Stomach smooth muscle (tissue), 2 donors: ENCODE data around the gene NAV2.
"Not testable (repeated sequence)": the region's sequence is repeated elsewhere in the genome, so short reads cannot be mapped to it uniquely, and the experiment has no call there.

Source experiments
- H3K27ac ChIP-seq: one replicate; pipeline ENCODE4 v1.7.0; 2013; ENCODE audit warnings: mild to moderate bottlenecking, low read length, inconsistent platforms
- H3K27me3 ChIP-seq, 2 donors: one replicate each; pipeline ENCODE4 v1.7.0; 2013; ENCODE audit warnings: low read length in 2 of 2; ENCODE audit not compliant: insufficient read depth in 2 of 2, control insufficient read depth in 1 of 2
- H3K36me3 ChIP-seq, 2 donors: one replicate each; pipeline ENCODE4 v1.7.0; 2013; ENCODE audit warnings: low read length in 2 of 2; ENCODE audit not compliant: control insufficient read depth in 2 of 2, insufficient read depth in 2 of 2
- H3K4me1 ChIP-seq: one replicate; pipeline ENCODE4 v1.7.0; 2013; ENCODE audit warnings: low read length; ENCODE audit not compliant: control insufficient read depth, insufficient read depth
- H3K4me3 ChIP-seq, 2 donors: one replicate each; pipeline ENCODE4 v1.7.0; 2013; ENCODE audit warnings: low read length in 2 of 2
- H3K9ac ChIP-seq, 2 donors: one replicate each; pipeline ENCODE4 v1.7.0; 2013; ENCODE audit warnings: low read length in 2 of 2, mild to moderate bottlenecking in 1 of 2
- H3K9me3 ChIP-seq, 2 donors: one replicate each; pipeline ENCODE4 v1.7.0; 2013; ENCODE audit warnings: low read length in 2 of 2; ENCODE audit not compliant: control insufficient read depth in 2 of 2
- donor health status: healthy.
- donor health status: Pancreatic carcinoma.

The NAV2 gene

GRCh38 chr11:20114588-20114987 lies 402.0 kb downstream of the NAV2 start:
- Histone ChIP-seq H3K27me3 (no peaks in the 10 kb centered on the region), H3K36me3 (peaks cover 30 to 40% of the 10 kb centered on the region in 2 donors), H3K4me3 (no peak overlapping the region), H3K4me1 (peaks cover 35% of the 10 kb centered on the region), H3K27ac (no peak overlapping the region), H3K9ac (no peak overlapping the region), H3K9me3 (no peaks in the 10 kb centered on the region)

DNA sequence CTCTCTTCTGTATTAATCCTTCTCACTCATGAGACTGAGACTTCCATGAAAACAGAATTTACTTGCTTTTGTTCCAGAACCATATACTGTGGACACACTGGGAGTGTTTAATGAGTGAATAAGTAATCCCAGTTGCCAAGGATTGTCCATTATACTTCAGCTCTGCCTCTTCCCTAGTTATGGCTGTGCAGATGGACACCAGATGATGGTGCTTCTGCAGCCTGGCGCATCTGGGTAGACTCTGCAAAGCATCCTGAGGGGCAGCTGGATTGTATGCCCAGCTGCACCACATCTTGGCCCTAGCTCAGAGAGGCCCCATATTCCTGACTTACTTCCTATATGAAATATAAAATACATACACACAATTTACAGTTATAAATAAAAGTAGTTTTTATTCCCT lies 404.2 kb downstream of the NAV2 start:
- peaks cover 18% of the 10 kb centered on the region for H3K4me1 ChIP-seq
- H3K9me3 ChIP-seq = no peaks in the 10 kb centered on the region
- H3K27me3 ChIP-seq = no peaks in the 10 kb centered on the region
- H3K4me3 ChIP-seq = no peak overlapping the region
- H3K27ac ChIP-seq = peak overlapping the region; percentile 0
- peaks cover 32 to 37% of the 10 kb centered on the region in 2 donors for H3K36me3 ChIP-seq
- H3K9ac ChIP-seq = no peak overlapping the region

DNA sequence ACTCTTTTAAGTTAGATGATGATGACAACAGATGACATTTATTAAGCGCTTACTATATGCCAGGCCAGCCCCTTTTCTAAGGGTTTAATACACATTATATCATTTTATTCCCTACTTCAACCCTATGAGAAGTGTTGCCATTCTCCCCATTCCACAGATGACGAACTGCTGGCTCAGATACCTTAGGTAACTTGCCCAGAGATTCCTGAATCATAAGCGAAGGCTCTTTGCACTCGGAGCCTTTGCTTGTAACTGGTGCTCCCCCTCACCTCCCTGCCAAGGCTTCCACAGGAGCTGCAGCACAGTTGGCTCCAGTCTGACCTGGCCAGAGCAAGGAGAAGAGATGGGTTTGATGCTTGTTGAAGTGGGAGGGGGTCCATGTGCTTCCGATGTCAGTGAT lies 404.7 kb downstream of the NAV2 start:
- H3K4me1 ChIP-seq = peaks cover 13% of the 10 kb centered on the region
- peak overlapping the region; percentile 0 for H3K27ac ChIP-seq
- H3K9me3 ChIP-seq = no peaks in the 10 kb centered on the region
- H3K36me3 ChIP-seq = peaks cover 33 to 37% of the 10 kb centered on the region in 2 donors
- no peaks in the 10 kb centered on the region for H3K27me3 ChIP-seq
- H3K4me3 ChIP-seq = no peak overlapping the region
- no peak overlapping the region for H3K9ac ChIP-seq

- no peak overlapping the region for H3K27ac ChIP-seq
- no peaks in the 10 kb centered on the region for H3K27me3 ChIP-seq
- H3K4me3 ChIP-seq = no peak overlapping the region
- H3K9ac ChIP-seq = no peak overlapping the region
- H3K36me3 ChIP-seq = peaks cover 33 to 37% of the 10 kb centered on the region in 2 donors
- peaks cover 4% of the 10 kb centered on the region for H3K4me1 ChIP-seq
- no peaks in the 10 kb centered on the region for H3K9me3 ChIP-seq
Observed at GRCh38 chr11:20118209-20118608, 405.6 kb downstream of the NAV2 start.

DNA sequence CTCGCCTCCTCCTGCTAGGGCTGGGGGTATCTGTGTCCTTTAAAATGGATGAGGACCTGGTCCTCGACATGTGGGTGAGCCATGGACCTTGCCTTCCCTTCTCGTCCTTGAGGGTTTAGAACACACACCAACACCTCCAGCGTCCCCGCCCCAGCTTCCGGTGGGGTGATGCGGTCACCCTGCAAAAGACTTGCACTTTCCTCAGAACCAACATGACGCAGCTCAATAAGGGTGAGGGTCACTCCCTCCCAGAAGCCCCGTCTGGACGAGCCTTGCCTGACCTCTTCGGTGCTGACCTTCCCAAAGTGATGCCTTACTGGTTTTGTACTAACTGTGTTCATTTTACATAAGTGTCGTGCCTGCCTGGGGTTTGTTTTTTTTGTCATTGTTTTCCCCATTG lies 406.7 kb downstream of the NAV2 start:
- H3K36me3 ChIP-seq = peaks cover 30 to 36% of the 10 kb centered on the region in 2 donors
- no peak overlapping the region for H3K27ac ChIP-seq
- H3K9me3 ChIP-seq = no peaks in the 10 kb centered on the region
- H3K27me3 ChIP-seq = no peaks in the 10 kb centered on the region
- peaks cover 4% of the 10 kb centered on the region for H3K4me1 ChIP-seq
- no peak overlapping the region for H3K4me3 ChIP-seq
- no peak overlapping the region for H3K9ac ChIP-seq

- no peaks in the 10 kb centered on the region for H3K9me3 ChIP-seq
- H3K27ac ChIP-seq = no peak overlapping the region
- H3K4me1 ChIP-seq = peaks cover 4% of the 10 kb centered on the region
- H3K4me3 ChIP-seq = no peak overlapping the region
- H3K36me3 ChIP-seq = peaks cover 21 to 29% of the 10 kb centered on the region in 2 donors
- H3K9ac ChIP-seq = no peak overlapping the region
- H3K27me3 ChIP-seq = no peaks in the 10 kb centered on the region
Observed at GRCh38 chr11:20120134-20120925, 407.7 kb downstream of the NAV2 start.

GRCh38 chr11:20122131-20122530 lies 409.5 kb downstream of the NAV2 start:
- Histone ChIP-seq H3K36me3 (peaks cover 21 to 29% of the 10 kb centered on the region in 2 donors), H3K27me3 (no peaks in the 10 kb centered on the region), H3K9me3 (no peaks in the 10 kb centered on the region), H3K9ac (no peak overlapping the region), H3K4me3 (no peak overlapping the region), H3K27ac (no peak overlapping the region), H3K4me1 (peaks cover 4% of the 10 kb centered on the region)

GRCh38 chr11:20125927-20126326 lies 413.3 kb downstream of the NAV2 start:
- Histone ChIP-seq H3K27ac (no peak overlapping the region), H3K27me3 (no peaks in the 10 kb centered on the region), H3K4me3 (no peak overlapping the region), H3K4me1 (no peaks in the 10 kb centered on the region), H3K9me3 (no peaks in the 10 kb centered on the region), H3K9ac (no peak overlapping the region), H3K36me3 (peaks cover 0 to 5% of the 10 kb centered on the region in 2 donors)

DNA sequence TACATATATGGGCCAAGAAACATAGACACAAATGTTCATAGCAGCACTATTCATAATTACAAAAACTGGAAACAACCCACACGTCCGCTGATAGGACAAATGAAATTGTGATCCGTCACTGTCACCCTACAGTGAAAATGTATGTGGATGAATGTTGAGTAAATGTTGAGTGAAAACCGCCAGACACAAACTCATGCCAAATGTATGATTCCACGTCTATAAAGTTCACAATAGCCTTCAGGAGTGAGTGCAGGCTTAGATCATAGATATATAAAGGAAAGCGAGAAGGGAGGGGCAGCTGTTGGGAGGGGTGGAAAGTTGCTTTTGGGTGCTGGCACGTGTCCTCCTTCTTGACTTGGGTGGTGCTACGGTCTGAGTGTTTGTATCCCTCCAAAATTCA lies 414.1 kb downstream of the NAV2 start:
- Histone ChIP-seq H3K36me3 (peaks cover 0 to 1% of the 10 kb centered on the region in 2 donors), H3K9ac (no peak overlapping the region), H3K27me3 (no peaks in the 10 kb centered on the region), H3K27ac (no peak overlapping the region), H3K4me1 (peaks cover under 1% of the 10 kb centered on the region), H3K9me3 (no peaks in the 10 kb centered on the region), H3K4me3 (no peak overlapping the region)

GRCh38 chr11:20127671-20128527 lies 415.3 kb downstream of the NAV2 start:
- Histone ChIP-seq H3K9ac (no peak overlapping the region), H3K27ac (no peak overlapping the region), H3K4me3 (no peak overlapping the region), H3K4me1 (peaks cover 9% of the 10 kb centered on the region), H3K9me3 (no peaks in the 10 kb centered on the region), H3K36me3 (no peaks in the 10 kb centered on the region), H3K27me3 (no peaks in the 10 kb centered on the region)

GRCh38 chr11:20128528-20128825 lies 415.8 kb downstream of the NAV2 start:
- not testable (repeated sequence) for H3K4me1 ChIP-seq, H3K9me3 ChIP-seq, H3K36me3 ChIP-seq, H3K27ac ChIP-seq, H3K27me3 ChIP-seq, H3K9ac ChIP-seq, H3K4me3 ChIP-seq
